Endothelial cell of umbilical vein (primary cell): Measurements from ENCODE around the gene GOLPH3L. TPM values are rescaled to one million over a fixed set of nuclear protein-coding genes. Genes with fewer than 3 reads are reported as not detected.

Experiments
- BruUV-seq: library from RNA; stranded (reverse); fragments of 400-500 nt; replicated peaks from 2 replicates; lab custom pipeline; 2021; lab: Mats Ljungman, UMichigan
- CTCF ChIA-PET: fragments of 300-600, 350-600 bp; sonication (Branson Sonifier 250); formaldehyde crosslinking; loops from one replicate; lab custom pipeline; 2021; ENCODE audit warnings: antibody characterized with exemption, inconsistent platforms; lab: Charles Lee
- POLR2A ChIA-PET: fragments of 300-600, 350-600 bp; sonication (Branson Sonifier 250); formaldehyde crosslinking; loops from one replicate; lab custom pipeline; 2021; ENCODE audit warnings: antibody characterized with exemption, inconsistent platforms; lab: Charles Lee
- DNase-seq: peaks from one replicate; pipeline ENCODE4 v3.0.0-alpha.2; 2011; ENCODE audit warnings: low read depth, low spot score
- FAIRE-seq: peaks from 2 replicates; lab custom pipeline; 2011; peaks lifted over from hg19 to GRCh38; lab: Jason Lieb, UNC
- H2AFZ ChIP-seq: 2 replicates; pipeline ENCODE4 v1.6.0; 2012; ENCODE audit warnings: low read depth, low read length, control low read depth, inconsistent platforms
- H3K27ac ChIP-seq: 2 replicates; pipeline ENCODE4 v1.5.1; 2011; ENCODE audit warnings: low read depth, mild to moderate bottlenecking, control low read depth, low read length, moderate library complexity; ENCODE audit not compliant: insufficient read depth
- H3K27me3 ChIP-seq, 2 experiments: 2 replicates each; pipeline versions ENCODE4 v1.6.0 to v1.6.1; 2011; ENCODE audit warnings: low read length in 2 of 2, mixed read lengths in 1 of 2; ENCODE audit not compliant: control insufficient read depth in 2 of 2, insufficient read depth in 2 of 2
- H3K36me3 ChIP-seq, 2 experiments: 2 replicates in 1 of 2; 3 replicates in 1 of 2; pipeline ENCODE4 v1.5.1; 2011; ENCODE audit warnings: low read length in 2 of 2, mild to moderate bottlenecking in 1 of 2, moderate library complexity in 1 of 2; ENCODE audit not compliant: control insufficient read depth in 2 of 2, insufficient read depth in 2 of 2; ENCODE audit errors: extremely low read depth in 1 of 2
- H3K4me1 ChIP-seq: 3 replicates; pipeline ENCODE4 v1.5.1; 2011; ENCODE audit warnings: mild to moderate bottlenecking, low read length; ENCODE audit not compliant: control insufficient read depth, insufficient read depth; ENCODE audit errors: extremely low read depth
- H3K4me2 ChIP-seq: 2 replicates; pipeline ENCODE4 v1.6.1; 2011; ENCODE audit warnings: low read length, control low read depth, mixed read lengths; ENCODE audit not compliant: insufficient read depth
- H3K4me3 ChIP-seq, 3 experiments: fragments of 200-600 bp in 1 of 3; sonication (generic), shearing (Covaris generic) in 1 of 3; replicated peaks in 1 of 3; 2 replicates each; pipeline ENCODE4 v1.5.1; 2011 to 2016; ENCODE audit warnings: control low read depth in 3 of 3, low read length in 3 of 3, mild to moderate bottlenecking in 2 of 3, inconsistent platforms in 1 of 3, low read depth in 1 of 3, moderate library complexity in 1 of 3; ENCODE audit not compliant: insufficient read depth in 1 of 3
- H3K79me2 ChIP-seq: 2 replicates; pipeline ENCODE4 v1.6.0; 2012; ENCODE audit warnings: low read length, inconsistent platforms; ENCODE audit not compliant: control insufficient read depth, insufficient read depth
- H3K9ac ChIP-seq: replicated peaks from 2 replicates; pipeline ENCODE3; 2011; ENCODE audit warnings: low read length, control low read depth; ENCODE audit not compliant: insufficient read depth; ENCODE audit errors: extremely low read depth
- H3K9me1 ChIP-seq: replicated peaks from 3 replicates; pipeline ENCODE4 v1.6.0; 2011; ENCODE audit warnings: mild to moderate bottlenecking, low read length; ENCODE audit not compliant: control insufficient read depth, insufficient read depth; ENCODE audit errors: extremely low read depth
- H3K9me3 ChIP-seq: replicated peaks from 2 replicates; pipeline ENCODE4 v1.5.1; 2012; ENCODE audit warnings: low read length, inconsistent platforms; ENCODE audit not compliant: control insufficient read depth, insufficient read depth
- H4K20me1 ChIP-seq: replicated peaks from 2 replicates; pipeline ENCODE3; 2011; ENCODE audit warnings: mild to moderate bottlenecking, low read length; ENCODE audit not compliant: control insufficient read depth, insufficient read depth; ENCODE audit errors: extremely low read depth
- EZH2 ChIP-seq: IDR thresholded peaks from 2 replicates; pipeline ENCODE4 v1.6.1; 2012; ENCODE audit warnings: borderline replicate concordance, low read depth, mild to moderate bottlenecking, moderate library complexity, low read length, inconsistent platforms; ENCODE audit not compliant: severe bottlenecking
- FOS ChIP-seq: IDR thresholded peaks from 2 replicates; pipeline ENCODE4 v1.6.1; 2011; ENCODE audit warnings: mild to moderate bottlenecking, low read length, moderate library complexity, borderline replicate concordance; ENCODE audit not compliant: insufficient read depth
- GATA2 ChIP-seq: IDR thresholded peaks from 2 replicates; pipeline ENCODE4 v1.7.0; 2011; ENCODE audit warnings: low read depth, mild to moderate bottlenecking, moderate library complexity, mixed read lengths, low read length; ENCODE audit not compliant: insufficient read length, insufficient read depth
- MAX ChIP-seq: IDR thresholded peaks from 2 replicates; pipeline ENCODE4 v1.6.1; 2011; ENCODE audit not compliant: insufficient read depth, insufficient read length
- POLR2A ChIP-seq: IDR thresholded peaks from 2 replicates; pipeline ENCODE4 v1.6.1; 2012; ENCODE audit warnings: low read depth, mild to moderate bottlenecking, control low read depth, low read length
- POLR2AphosphoS5 ChIP-seq: IDR thresholded peaks from 2 replicates; pipeline ENCODE4 v1.6.1; 2012; ENCODE audit warnings: low read depth, mild to moderate bottlenecking, control low read depth, low read length, moderate library complexity; ENCODE audit not compliant: insufficient read depth
- dilution Hi-C: fragments of 300-500 bp; cut with MboI; formaldehyde crosslinking; loops from one replicate; pipeline ENCODE4 v1.15.0; 2019; ENCODE audit warnings: low sequenced_read_pairs; ENCODE audit not compliant: extremely low pct_ligation_motif_present
- intact Hi-C: fragments of 100-400 bp; cut with micrococcal nuclease; formaldehyde crosslinking; loops from one replicate; pipeline ENCODE4 v1.10.0; 2022
- polyA plus RNA-seq, 4 experiments: library from polyadenylated mRNA; depleted of rRNA in 3 of 4; stranded (reverse) in 3 of 4; unstranded in 1 of 4; fragments of >200 nt; gene quantifications; 2 replicates each; pipeline versions ENCODE4 v1.2.1 to v1.2.3, GENCODE V29; 2011 to 2012; ENCODE audit warnings: missing spikeins in 1 of 4
- total RNA-seq: library from RNA; stranded (reverse); gene quantifications from 2 replicates; pipeline ENCODE4 v1.2.3, GENCODE V29; 2021
- TF ChIP-seq, protein P1 (sequence below), 2 donors: IDR thresholded peaks; 1 replicate in 1 of 2; 2 replicates in 1 of 2; pipeline ENCODE4 v1.5.1; 2011; ENCODE audit warnings: low read length in 2 of 2, mild to moderate bottlenecking in 2 of 2, moderate library complexity in 2 of 2, control low read depth in 1 of 2, inconsistent platforms in 1 of 2, low read depth in 1 of 2; ENCODE audit not compliant: insufficient read depth in 1 of 2; ENCODE audit errors: extremely low read depth in 1 of 2

GOLPH3L gene
- total and polyA plus RNA-seq, 2 donors (not counting 3 experiments of a cell fraction or from before 2014, with no cell fraction given): 15.7 to 34.9 TPM

DNA sequence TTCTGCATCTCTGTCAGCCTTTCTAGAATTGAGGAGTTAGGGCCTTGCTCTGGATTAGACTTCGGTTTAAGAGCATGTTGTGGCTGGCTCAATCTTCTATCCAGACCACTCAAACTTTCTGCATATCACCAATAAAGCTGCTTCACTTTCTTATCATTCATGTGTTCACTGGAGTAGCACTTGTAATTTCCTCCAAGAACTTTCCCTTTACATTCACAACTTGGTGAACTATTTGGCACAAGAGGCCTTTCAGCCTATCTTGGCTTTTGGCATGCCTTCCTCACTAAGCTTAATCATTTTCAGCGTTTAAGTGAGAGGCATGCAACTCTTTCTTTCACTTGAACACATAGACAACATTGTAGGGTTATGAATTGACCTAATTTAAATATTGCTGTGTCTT lies 27.4 kb upstream of the GOLPH3L start:
- H3K4me2 ChIP-seq: no peak overlapping the region
- CTCF ChIA-PET: interaction anchor here (1.1 kb wide), 1 partner anchor 18 kb away, joined by 3 read pairs; no protein-coding TSS in a partner anchor
- intact Hi-C loops: no loop called here
- H3K27ac ChIP-seq: no peak overlapping the region
- no peaks in the 10 kb centered on the region for H3K27me3 ChIP-seq
- dilution Hi-C loops: no loop called here
- POLR2A ChIA-PET: no interaction called here
- no TSS peak for BruUV-seq
- TF ChIP-seq MAX (no peak), EZH2 (no peak), FOS (no peak), GATA2 (no peak), POLR2AphosphoS5 (no peak), POLR2A (no peak)
- TF ChIP-seq, protein P1, sequence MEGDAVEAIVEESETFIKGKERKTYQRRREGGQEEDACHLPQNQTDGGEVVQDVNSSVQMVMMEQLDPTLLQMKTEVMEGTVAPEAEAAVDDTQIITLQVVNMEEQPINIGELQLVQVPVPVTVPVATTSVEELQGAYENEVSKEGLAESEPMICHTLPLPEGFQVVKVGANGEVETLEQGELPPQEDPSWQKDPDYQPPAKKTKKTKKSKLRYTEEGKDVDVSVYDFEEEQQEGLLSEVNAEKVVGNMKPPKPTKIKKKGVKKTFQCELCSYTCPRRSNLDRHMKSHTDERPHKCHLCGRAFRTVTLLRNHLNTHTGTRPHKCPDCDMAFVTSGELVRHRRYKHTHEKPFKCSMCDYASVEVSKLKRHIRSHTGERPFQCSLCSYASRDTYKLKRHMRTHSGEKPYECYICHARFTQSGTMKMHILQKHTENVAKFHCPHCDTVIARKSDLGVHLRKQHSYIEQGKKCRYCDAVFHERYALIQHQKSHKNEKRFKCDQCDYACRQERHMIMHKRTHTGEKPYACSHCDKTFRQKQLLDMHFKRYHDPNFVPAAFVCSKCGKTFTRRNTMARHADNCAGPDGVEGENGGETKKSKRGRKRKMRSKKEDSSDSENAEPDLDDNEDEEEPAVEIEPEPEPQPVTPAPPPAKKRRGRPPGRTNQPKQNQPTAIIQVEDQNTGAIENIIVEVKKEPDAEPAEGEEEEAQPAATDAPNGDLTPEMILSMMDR (IDR thresholded peaks at IDR 0.05; ENCODE audit: extremely low read depth in 1 of 2, insufficient read depth in 1 of 2, low read depth in 1 of 2, low read length in 2 of 2): no peak
- H3K36me3 ChIP-seq: no peaks in the 10 kb centered on the region
- H4K20me1 ChIP-seq: no peaks in the 10 kb centered on the region
- no peak overlapping the region for H2AFZ ChIP-seq
- FAIRE-seq: no peak
- no peaks in the 10 kb centered on the region for H3K9me3 ChIP-seq
- H3K4me1 ChIP-seq: no peaks in the 10 kb centered on the region
- no peak overlapping the region for H3K4me3 ChIP-seq
- H3K79me2 ChIP-seq: no peaks in the 10 kb centered on the region
- H3K9me1 ChIP-seq: no peaks in the 10 kb centered on the region
- DNase-seq: no peak
- no peak overlapping the region for H3K9ac ChIP-seq
